ENCODE results near the gene MYH8. TPM values are rescaled to one million over a fixed set of nuclear protein-coding genes. Genes with fewer than 3 reads are reported as not detected.

The MYH8 gene
- 10 to 100 TPM in 1 of 5 donors, 1 to 10 TPM in 1, under 1 TPM in 2, not detected in 1; 0.15 to 48.7 (median 2.4) TPM for polyA plus RNA-seq (ENCODE audit: insufficient read depth in 1 of 5, insufficient read length in 5 of 5, low replicate concordance in 1 of 5)
- long read RNA-seq, donor 1 = 0 reads
- long read RNA-seq, donor 2 = 0 reads
- long read RNA-seq, donor 3 = 0 reads
- long read RNA-seq, donor 4 = 0 reads
- long read RNA-seq, donor 5 = 0 reads
- long read RNA-seq, donor 6 = 0 reads
- long read RNA-seq, donor 7, partial matches to known transcripts = 22 of 22 reads
- long read RNA-seq, donor 7, other reads (novel, unspliced or antisense) = 0 of 22 reads
- long read RNA-seq, donor 8 = 0 reads

GRCh38 chr17:10421900-10422542 lies at the start of gene MYH8:
Gene MYH8, minus strand, starts transcription at chr17:10421950. Its CDS starts 1,723 bp downstream, at chr17:10420227.
- DNase-seq = no peak

- no peak for DNase-seq
These were observed 47.7 kb upstream of the MYH8 start, which contains the start of gene MYH4 for GRCh38 chr17:10469459-10469858. Gene MYH4, minus strand, starts transcription at chr17:10469559. Its CDS starts 2,814 bp downstream, at chr17:10466745.

GRCh38 chr17:10463402-10463801 lies 41.7 kb upstream of the MYH8 start:
- no peak for DNase-seq

DNA sequence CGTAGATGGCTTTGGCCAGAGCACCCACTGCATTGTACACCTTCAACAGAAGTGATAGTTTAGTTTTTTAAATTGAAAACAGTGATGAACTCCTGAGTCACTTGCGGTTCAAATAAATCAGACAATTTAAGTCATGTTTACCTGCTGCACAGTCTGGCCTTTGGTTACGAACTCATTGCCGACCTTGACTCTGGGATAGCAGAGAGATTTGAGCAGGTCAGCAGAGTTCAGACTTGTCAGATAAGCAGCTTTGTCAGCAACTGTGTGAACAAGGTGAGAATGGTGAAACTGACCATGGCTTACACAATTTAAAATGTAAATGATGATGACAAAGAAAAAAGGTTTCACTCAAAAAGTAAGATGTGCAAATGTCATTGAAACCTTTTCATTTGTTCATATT lies 38.3 kb upstream of the MYH8 start:
- DNase-seq = no peak

- no peak for DNase-seq
These were observed 37.0 kb upstream of the MYH8 start for GRCh38 chr17:10458701-10459100.

DNA sequence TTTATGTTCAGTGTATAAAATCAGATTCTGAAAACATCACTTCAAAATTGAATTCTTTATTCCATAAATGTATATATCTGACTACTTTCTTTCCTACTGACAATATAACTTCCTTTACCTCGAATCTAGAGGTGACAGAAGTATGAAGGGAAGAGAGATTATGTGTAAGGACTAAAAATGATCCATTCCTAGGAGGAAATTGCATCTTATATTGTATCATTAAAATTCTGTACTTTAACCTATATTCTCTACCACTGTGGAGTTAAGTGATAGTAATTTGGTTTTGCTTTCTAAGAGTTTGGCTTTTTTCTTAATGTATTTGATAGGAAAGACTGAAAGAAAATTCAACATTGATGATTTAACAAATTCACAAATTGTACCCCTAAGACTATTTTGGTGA lies 36.2 kb upstream of the MYH8 start:
- DNase-seq = no peak

- DNase-seq = no peak
These were observed 25.5 kb upstream of the MYH8 start for GRCh38 chr17:10447026-10447931.

DNA sequence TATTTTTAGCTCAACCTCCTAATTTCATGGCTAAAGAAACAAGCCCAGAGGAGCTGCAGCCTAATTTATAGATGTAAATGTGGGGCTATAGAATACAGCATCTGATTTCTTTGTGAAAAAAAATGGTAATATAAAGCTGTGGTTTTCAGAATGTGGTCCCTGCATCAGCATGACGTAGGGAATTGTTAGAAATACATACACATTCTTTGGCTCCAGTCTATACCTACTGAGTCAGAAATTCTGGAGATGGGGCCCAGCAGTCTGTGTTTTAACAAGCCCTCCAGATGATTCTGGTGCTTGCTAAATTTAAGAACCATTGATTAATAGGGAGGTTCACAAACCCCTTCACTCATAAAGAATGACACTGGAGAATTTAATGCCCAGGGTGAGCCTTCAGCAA lies 18.1 kb upstream of the MYH8 start:
- DNase-seq = no peak

DNA sequence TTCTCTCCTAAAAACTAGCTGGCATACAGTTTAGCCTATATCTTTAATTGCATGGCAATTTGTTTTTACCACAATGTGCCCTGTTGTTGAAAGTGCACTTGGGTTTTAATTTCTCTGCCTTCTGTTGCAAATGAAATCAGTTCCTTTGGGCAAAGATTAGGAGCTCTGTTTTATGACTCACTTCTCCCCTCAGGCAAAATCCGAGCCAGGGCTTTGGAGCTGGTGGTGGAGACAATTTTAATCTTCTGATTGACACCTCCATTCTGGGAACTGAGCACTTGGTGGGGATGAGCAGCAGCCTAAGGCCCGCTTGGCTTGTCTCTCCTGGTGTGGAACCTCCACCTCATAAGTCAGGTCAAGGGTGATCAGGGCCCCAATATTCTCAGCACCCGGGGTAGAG lies 13.3 kb upstream of the MYH8 start:
- no peak for DNase-seq

GRCh38 chr17:10429421-10430045 lies 7.8 kb upstream of the MYH8 start:
- DNase-seq = no peak

- no peak for DNase-seq
These were observed 7.0 kb upstream of the MYH8 start for GRCh38 chr17:10428781-10429180.

DNA sequence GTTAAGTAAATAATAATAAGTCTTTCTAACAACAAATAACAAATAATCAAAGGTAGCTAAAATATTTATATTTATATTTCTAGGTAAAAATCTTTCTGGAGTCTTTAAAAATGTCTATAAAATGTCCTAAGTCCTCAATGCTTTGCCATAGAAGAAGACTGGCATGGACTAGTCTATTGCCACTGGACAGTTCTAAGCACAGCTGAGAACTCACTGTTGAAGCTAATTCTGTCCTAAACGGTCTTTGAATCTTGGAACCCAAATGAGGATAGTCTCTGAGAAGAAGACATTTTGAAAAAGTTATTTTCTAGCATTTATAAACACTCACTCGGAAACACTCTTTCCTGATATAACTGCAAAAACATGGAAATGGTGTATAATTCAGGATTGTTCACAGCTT lies 539 bp downstream of the MYH8 start:
- DNase-seq = no peak

DNA sequence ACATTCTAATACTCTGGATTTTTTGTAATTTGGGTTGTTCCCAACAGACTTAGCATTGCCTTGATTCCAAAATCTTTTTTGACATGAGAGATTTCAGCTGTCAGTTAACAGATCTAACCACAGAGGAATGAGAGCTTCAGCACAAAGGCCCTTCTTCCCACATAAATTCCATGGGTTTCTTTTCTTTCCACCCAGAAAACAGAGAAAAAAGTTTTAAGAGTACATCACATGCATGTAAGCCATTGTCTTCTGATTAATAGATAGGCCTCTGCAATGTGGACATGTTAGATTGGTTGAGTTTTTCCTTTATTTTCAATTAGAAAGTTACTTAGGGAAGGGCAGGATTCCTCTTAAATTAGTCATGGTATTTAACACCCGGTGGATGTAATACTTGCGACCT lies 939 bp downstream of the MYH8 start:
- DNase-seq = no peak

DNA sequence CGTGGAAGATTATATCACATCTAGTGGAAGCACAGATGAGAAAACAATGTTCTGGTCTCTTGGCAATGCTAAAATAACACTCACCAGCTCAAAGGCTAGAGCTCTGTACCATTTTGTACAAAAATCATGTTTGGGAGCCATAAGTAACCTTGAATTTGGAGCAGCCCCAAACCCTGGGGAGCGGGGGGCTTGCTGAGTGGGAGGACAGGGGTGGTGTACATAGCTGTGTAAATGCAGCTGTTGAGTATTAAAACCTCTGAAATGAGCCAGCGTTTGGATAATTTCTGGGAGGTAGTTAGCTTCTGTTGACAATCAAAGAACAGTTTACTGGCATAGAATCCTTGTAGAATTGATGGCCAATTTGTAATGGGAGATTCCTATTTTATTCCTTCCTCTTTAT lies 4.3 kb downstream of the MYH8 start:
- DNase-seq = no peak

DNA sequence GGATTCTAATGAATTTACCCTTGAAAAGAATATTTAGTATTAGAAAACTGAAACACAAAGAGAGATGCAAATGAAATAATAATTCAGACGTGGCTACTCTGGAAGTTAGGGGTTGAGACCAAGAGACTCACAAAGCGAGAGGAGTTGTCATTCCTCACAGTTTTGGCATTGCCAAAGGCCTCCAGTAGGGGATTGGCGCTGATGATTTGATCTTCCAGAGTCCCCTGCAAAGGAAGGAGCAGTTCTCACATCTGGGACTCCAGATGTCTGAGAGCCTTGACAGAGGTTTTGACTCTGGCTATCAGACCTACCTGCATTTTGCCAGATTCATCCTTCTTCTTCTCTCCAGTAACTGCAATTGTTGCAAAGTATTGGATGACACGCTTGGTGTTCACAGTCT lies 6.6 kb downstream of the MYH8 start:
- no peak for DNase-seq

GRCh38 chr17:10403589-10403988 lies 18.2 kb downstream of the MYH8 start:
- DNase-seq = no peak

GRCh38 chr17:10398352-10398751 lies 23.4 kb downstream of the MYH8 start:
- DNase-seq = no peak

DNA sequence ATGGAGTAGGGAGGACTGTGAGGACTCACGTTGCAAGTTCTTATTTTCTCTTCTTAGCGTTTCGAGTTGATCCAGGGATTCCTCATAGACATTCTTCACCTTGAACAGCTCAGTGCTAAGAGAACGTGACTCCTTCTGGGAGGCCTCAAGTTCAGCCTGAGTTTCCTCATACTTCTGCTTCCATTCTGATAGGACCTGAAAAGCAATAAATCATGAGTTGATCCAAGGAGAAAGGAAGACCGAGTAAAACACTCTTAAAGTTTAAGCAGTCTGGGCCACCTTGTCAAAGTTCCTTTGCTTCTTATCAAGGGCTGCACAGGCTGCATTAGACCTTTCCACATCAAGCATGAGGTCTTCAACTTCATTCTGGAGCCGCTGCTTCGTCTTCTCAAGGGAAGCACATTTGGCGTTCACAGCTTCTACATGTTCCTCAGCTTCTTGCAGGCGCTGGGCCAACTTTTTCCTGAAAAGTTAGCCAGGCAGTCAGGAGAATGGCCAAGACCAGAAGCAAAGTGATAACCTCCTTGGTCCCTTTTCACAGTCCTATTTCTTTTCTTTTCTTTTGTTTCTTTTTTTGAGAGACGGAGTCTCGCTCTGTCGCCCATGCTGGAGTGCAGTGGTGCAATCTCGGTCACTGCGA lies 25.1 kb downstream of the MYH8 start:
- DNase-seq = no peak

DNA sequence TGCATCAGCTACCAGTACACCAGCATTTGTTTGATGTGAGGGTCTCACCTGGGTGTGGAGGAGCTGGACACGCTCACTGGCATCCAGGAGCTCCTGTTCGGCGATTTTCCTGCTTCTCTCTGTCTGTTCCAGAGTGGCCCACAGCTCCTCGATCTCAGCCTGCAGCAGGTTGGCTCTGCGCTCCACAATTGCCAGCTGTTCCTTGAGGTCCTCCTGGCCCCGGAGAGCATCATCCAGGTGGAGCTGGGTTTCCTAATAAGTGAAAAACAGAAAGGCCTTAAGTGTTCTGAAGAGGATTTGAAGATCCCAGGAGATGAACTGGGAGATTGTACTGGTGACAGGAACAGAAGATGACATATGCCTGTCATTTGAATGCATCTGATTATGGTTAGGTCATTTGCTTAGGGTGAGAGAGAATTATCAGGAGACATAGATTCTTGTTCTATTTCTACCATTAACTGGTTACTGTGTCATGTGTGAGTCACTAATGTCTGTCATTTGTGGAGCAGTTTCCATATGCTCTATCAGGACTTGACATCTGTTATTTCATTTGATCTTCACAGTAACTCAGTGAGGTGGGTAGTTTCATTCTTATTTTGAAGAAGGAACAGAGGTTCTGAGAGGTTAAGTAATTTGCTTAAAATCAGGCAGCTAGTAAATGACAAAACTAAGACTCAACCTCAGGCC lies 27.4 kb downstream of the MYH8 start:
- no peak for DNase-seq

- DNase-seq = no peak
These were observed 28.9 kb downstream of the MYH8 start for GRCh38 chr17:10392880-10393279.

- no peak for DNase-seq
These were observed 35.9 kb downstream of the MYH8 start for GRCh38 chr17:10385871-10386270.
